IgD-negative memory B cell (primary cell): ENCODE data around the gene HCN2. TPM values are rescaled to one million over a fixed set of nuclear protein-coding genes. Genes with fewer than 3 reads are reported as not detected.
"Not testable (repeated sequence)": the region's sequence is repeated elsewhere in the genome, so short reads cannot be mapped to it uniquely, and the experiment has no call there.

ENCODE experiments used
- H3K27ac Mint-ChIP-seq, 3 donors: one replicate each; pipeline ENCODE4 v1.8.0; 2020 to 2022; ENCODE audit warnings: mild to moderate bottlenecking in 3 of 3, mixed read lengths in 3 of 3, moderate library complexity in 1 of 3
- H3K27me3 Mint-ChIP-seq: one replicate; pipeline ENCODE4 v1.8.0; 2021; ENCODE audit warnings: mixed read lengths
- H3K36me3 Mint-ChIP-seq: one replicate; pipeline ENCODE4 v1.8.0; 2020; ENCODE audit warnings: mild to moderate bottlenecking, mixed read lengths
- H3K4me1 Mint-ChIP-seq, 3 donors: one replicate each; pipeline ENCODE4 v1.8.0; 2020 to 2022; ENCODE audit warnings: mixed read lengths in 3 of 3, mild to moderate bottlenecking in 1 of 3
- H3K4me3 Mint-ChIP-seq, 4 donors: one replicate each; pipeline ENCODE4 v1.8.0; 2020 to 2022; ENCODE audit warnings: mild to moderate bottlenecking in 4 of 4, mixed read lengths in 4 of 4, moderate library complexity in 3 of 4
- H3K9me3 Mint-ChIP-seq, 3 donors: one replicate each; pipeline ENCODE4 v1.8.0; 2020 to 2021; ENCODE audit warnings: mixed read lengths in 3 of 3, mild to moderate bottlenecking in 1 of 3
- polyA plus RNA-seq: library from polyadenylated mRNA; unstranded; fragments of 300-500 nt; fragmentation: Illumina TruSeq; gene quantifications from one replicate; pipeline ENCODE4 v1.2.3, GENCODE V29; 2021

The HCN2 gene
- polyA plus RNA-seq, 1 donor from 2014 or later, result not detected

DNA sequence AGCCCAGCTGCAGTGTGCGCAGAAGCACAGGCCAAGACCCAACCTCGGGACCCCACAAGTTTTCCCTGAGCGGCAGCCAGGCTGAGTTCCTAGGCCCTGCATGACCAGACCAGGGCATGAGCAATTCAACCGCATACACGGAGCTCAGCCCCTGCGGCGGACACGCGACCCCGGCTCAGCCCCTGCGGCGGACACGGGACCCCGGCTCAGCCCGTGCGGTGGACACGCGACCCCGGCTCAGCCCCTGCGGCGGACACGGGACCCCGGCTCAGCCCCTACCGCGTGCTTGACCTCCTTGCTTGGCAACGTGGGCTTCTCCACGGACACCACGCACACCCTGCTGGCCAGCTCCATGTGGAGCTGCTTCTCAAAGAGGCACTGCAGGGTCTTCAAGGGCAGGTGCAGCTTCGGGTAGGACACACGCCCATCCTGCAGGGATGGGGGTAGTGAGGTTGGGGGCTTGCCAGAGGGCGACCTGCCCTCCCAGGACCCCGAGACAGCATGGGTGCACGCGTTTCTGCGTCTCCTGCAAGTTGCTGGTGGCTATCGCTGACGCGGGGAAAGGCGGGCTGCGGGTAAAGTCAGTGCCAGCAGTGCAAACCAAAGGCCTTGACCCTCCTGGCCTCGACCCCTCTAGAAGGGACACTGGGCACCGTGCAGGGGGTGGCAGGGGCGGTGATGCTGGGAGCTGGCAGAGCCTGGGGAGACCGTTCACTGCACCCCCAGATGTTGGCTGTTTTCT lies 33.7 kb downstream of the HCN2 start:
- peaks cover 0 to 2% (median 0%) of the 10 kb centered on the region in 3 donors for H3K4me1 Mint-ChIP-seq
- H3K4me3 Mint-ChIP-seq, result no peak overlapping the region
- H3K9me3 Mint-ChIP-seq, result no peaks in the 10 kb centered on the region
- H3K36me3 Mint-ChIP-seq, result peaks cover 8% of the 10 kb centered on the region
- no peaks in the 10 kb centered on the region for H3K27me3 Mint-ChIP-seq
- H3K27ac Mint-ChIP-seq, result peak overlapping the region in 1 of 3 donors; percentile 70

GRCh38 chr19:623974-624373 lies 34.3 kb downstream of the HCN2 start:
- Mint-ChIP-seq H3K27ac (peak overlapping the region in 1 of 3 donors; percentile 70), H3K36me3 (peaks cover 6% of the 10 kb centered on the region), H3K4me1 (peaks cover 0 to 3% (median 0%) of the 10 kb centered on the region in 3 donors), H3K4me3 (no peak overlapping the region), H3K9me3 (no peaks in the 10 kb centered on the region), H3K27me3 (no peaks in the 10 kb centered on the region)

GRCh38 chr19:624433-625109 lies 34.9 kb downstream of the HCN2 start:
- Mint-ChIP-seq H3K4me1 (peaks cover 0 to 5% (median 0%) of the 10 kb centered on the region in 3 donors), H3K36me3 (peaks cover 5% of the 10 kb centered on the region), H3K27ac (peak overlapping the region in 1 of 3 donors; percentile 70), H3K9me3 (no peaks in the 10 kb centered on the region), H3K4me3 (no peak overlapping the region), H3K27me3 (no peaks in the 10 kb centered on the region)

- H3K9me3 Mint-ChIP-seq, result no peaks in the 10 kb centered on the region
- no peak overlapping the region for H3K4me3 Mint-ChIP-seq
- peaks cover 0 to 5% (median 4%) of the 10 kb centered on the region in 3 donors for H3K4me1 Mint-ChIP-seq
- peak overlapping the region in 2 of 3 donors; percentile 7 to 32 for H3K27ac Mint-ChIP-seq
- H3K27me3 Mint-ChIP-seq, result no peaks in the 10 kb centered on the region
- H3K36me3 Mint-ChIP-seq, result peaks cover 5% of the 10 kb centered on the region
Observed at GRCh38 chr19:625257-625656, 35.6 kb downstream of the HCN2 start.

DNA sequence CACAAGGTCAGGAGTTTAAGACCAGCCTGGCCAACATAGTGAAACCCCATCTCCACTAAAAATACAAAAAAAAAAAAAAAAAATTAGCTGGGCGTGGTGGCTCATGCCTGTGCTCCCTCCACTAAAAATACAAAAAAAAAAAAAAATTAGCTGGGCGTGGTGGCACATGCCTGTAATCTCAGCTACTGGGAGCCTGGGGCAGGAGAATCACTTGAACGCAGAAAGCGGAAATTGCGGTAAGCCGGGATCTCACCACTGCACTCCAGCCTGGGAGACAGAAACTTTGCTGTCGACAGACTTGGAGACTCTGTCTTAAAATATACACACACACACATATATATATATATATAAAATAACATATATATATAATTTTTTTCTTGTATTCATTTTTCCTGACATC lies 36.9 kb downstream of the HCN2 start:
- H3K4me3 Mint-ChIP-seq, result peak overlapping the region in 1 of 4 donors; percentile 50
- not testable (repeated sequence) for H3K9me3 Mint-ChIP-seq, H3K27me3 Mint-ChIP-seq, H3K27ac Mint-ChIP-seq, H3K36me3 Mint-ChIP-seq
- H3K4me1 Mint-ChIP-seq, result peaks cover 0 to 11% (median 7%) of the 10 kb centered on the region in 3 donors

DNA sequence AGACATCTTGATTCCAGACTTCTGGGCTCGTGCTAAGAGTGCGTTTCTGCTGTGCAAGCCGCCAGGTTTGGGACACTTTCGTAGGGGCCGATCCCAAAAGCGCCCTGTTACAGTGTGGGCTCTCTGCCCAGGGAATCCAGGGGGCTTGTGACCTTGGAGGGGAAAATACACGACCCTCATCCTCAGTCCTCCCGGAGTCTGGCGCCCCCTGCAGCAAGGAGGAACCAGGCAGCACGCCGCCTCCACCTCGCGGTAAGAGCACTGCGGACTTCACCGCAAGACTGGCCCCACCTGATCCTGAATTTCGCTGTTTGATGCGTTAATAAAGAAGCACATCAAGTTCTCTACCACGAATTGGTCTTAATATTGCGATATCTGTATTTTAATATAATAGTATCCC lies 38.5 kb downstream of the HCN2 start:
- peak overlapping the region in 1 of 3 donors; percentile 39 for H3K27ac Mint-ChIP-seq
- no peaks in the 10 kb centered on the region for H3K9me3 Mint-ChIP-seq
- peaks cover 5% of the 10 kb centered on the region for H3K36me3 Mint-ChIP-seq
- no peaks in the 10 kb centered on the region for H3K27me3 Mint-ChIP-seq
- H3K4me1 Mint-ChIP-seq, result peaks cover 0 to 14% (median 12%) of the 10 kb centered on the region in 3 donors
- H3K4me3 Mint-ChIP-seq, result peak overlapping the region in 2 of 4 donors; percentile 16 to 68

GRCh38 chr19:629515-629914 lies 39.8 kb downstream of the HCN2 start:
- peaks cover 9 to 20% (median 14%) of the 10 kb centered on the region in 3 donors for H3K4me1 Mint-ChIP-seq
- not testable (repeated sequence) for H3K27ac Mint-ChIP-seq, H3K36me3 Mint-ChIP-seq

GRCh38 chr19:629961-630714 lies 40.5 kb downstream of the HCN2 start:
- peaks cover 5% of the 10 kb centered on the region for H3K36me3 Mint-ChIP-seq
- peak overlapping the region in 2 of 3 donors; percentile 53 to 80 for H3K27ac Mint-ChIP-seq
- H3K4me3 Mint-ChIP-seq, result peak overlapping the region in 2 of 4 donors; percentile 39 to 68
- H3K9me3 Mint-ChIP-seq, result no peaks in the 10 kb centered on the region
- no peaks in the 10 kb centered on the region for H3K27me3 Mint-ChIP-seq
- H3K4me1 Mint-ChIP-seq, result peaks cover 9 to 20% (median 14%) of the 10 kb centered on the region in 3 donors

More at GRCh38 chr19:629515-629914, 39.8 kb downstream of the HCN2 start:
- H3K4me3 Mint-ChIP-seq, result peak overlapping the region in 1 of 4 donors; percentile 68
- H3K27me3 Mint-ChIP-seq, H3K9me3 Mint-ChIP-seq: not testable (repeated sequence)

DNA sequence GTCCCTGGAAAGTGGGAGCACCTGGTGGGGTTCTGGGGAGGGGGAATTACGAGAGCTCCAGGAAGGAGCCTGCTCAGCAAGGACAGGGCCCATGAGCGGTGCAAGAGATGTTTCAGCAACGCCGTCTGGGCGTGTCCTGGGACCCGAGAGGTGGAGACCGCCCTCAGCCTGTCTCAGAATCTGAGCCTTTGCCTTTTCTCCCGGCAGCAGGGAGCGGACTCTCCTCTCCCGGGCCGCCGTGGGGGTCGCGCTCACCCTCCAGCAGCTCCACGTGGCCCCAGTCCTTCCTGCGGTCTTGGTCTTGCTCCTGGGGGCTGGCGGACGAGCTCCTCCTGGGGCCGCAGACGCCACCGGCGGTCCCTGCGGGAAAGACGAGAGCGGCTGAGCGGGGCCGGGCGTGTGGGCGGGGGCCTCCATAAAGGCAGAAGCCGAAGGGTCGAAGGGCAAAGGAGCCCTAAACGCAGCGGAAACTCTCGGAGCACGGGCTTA lies 42.9 kb downstream of the HCN2 start:
- H3K4me3 Mint-ChIP-seq, result peak overlapping the region; percentile 91 to 98 (median 93)
- H3K4me1 Mint-ChIP-seq, result peaks cover 19 to 23% (median 23%) of the 10 kb centered on the region in 3 donors
- H3K9me3 Mint-ChIP-seq, result peaks cover 0 to 2% (median 0%) of the 10 kb centered on the region in 3 donors
- peaks cover 4% of the 10 kb centered on the region for H3K36me3 Mint-ChIP-seq
- H3K27ac Mint-ChIP-seq, result peak overlapping the region; percentile 94 to 99 (median 97)
- H3K27me3 Mint-ChIP-seq, result no peaks in the 10 kb centered on the region

DNA sequence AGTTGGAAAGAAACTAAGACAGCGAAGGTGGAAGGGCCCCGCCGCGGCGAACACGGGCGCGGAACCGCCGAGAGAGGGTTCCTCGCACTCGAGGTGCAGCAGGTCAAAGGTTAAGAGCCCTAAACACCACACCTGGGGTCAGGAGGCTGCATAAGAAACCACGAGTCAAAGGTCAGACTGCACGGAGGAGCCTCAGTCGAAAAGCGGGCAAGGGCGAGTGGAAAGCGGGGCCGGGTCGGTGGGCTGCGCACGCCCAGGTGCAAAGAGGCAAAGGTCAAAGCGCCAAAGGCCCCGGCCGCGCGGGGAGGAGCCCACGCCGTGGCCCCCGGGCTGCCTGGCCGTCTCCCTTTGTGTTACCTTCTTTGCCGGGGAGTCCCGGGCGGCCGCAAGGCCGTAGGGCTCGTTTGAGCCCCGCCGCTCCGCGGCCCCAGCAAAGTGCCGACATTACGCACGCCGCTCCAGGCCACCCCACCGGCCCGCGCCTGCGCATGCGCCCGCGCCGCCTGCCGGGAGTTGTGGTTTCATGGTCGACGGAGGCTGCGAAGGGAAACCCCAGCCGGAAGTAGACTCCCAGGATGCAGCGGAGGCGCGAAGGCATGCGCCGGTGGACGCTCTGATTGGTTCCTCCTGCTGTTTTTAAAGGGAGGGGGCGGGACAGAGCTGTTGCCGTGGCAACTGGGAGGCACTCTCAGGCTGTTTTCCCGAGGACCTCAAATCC lies 43.5 kb downstream of the HCN2 start, which contains the start of gene POLRMT:
TSS of gene POLRMT (minus strand) at position 470 of the 718 bp plus-strand sequence. CDS start at position 445, 25 bp downstream.
- H3K4me3 Mint-ChIP-seq, result peak within 1 kb of the TSS; percentile 91 to 98 (median 93)
- no peaks in the 10 kb centered on the region for H3K27me3 Mint-ChIP-seq
- H3K27ac Mint-ChIP-seq, result peak within 1 kb of the TSS; percentile 94 to 99 (median 97)
- peaks cover 19 to 26% (median 26%) of the 10 kb centered on the region in 3 donors for H3K4me1 Mint-ChIP-seq
- peaks cover 0 to 2% (median 0%) of the 10 kb centered on the region in 3 donors for H3K9me3 Mint-ChIP-seq
- H3K36me3 Mint-ChIP-seq, result peaks cover 3% of the 10 kb centered on the region

- Mint-ChIP-seq H3K4me1 (peaks cover 19 to 27% (median 24%) of the 10 kb centered on the region in 3 donors), H3K4me3 (peak overlapping the region; percentile 91 to 98 (median 93)), H3K36me3 (no peaks in the 10 kb centered on the region), H3K27ac (peak overlapping the region; percentile 92 to 99 (median 94)), H3K27me3 (no peaks in the 10 kb centered on the region), H3K9me3 (peaks cover 0 to 2% (median 0%) of the 10 kb centered on the region in 3 donors)
Observed at GRCh38 chr19:633786-634639, 44.3 kb downstream of the HCN2 start.

GRCh38 chr19:634975-635652 lies 45.4 kb downstream of the HCN2 start:
- no peak overlapping the region for H3K4me3 Mint-ChIP-seq
- H3K9me3 Mint-ChIP-seq, result peaks cover 0 to 2% (median 0%) of the 10 kb centered on the region in 3 donors
- peak overlapping the region in 2 of 3 donors; percentile 47 to 65 for H3K27ac Mint-ChIP-seq
- peaks cover 23 to 29% (median 27%) of the 10 kb centered on the region in 3 donors for H3K4me1 Mint-ChIP-seq
- H3K27me3 Mint-ChIP-seq, result no peaks in the 10 kb centered on the region
- no peaks in the 10 kb centered on the region for H3K36me3 Mint-ChIP-seq

DNA sequence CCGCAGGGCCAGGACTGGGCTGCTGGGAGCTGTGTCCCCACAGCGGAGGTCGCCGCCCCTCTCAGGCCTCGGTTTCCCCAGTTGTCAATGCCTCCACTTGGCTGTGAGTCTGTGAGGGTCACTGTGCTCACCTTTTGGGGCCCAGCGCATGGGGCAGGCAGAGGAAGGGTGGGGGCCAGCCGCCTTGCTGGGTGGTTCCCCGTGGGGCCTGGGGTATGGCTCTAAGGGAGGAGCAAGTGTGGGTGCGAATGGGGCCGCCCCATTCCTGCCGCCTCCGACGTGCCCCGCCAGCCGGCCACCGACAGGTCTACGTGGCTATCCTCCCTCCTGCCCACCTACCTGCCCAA lies 49.2 kb downstream of the HCN2 start:
- H3K4me3 Mint-ChIP-seq, result peak overlapping the region in 2 of 4 donors; percentile 82 to 84
- peak overlapping the region; percentile 88 to 93 (median 90) for H3K27ac Mint-ChIP-seq
- peaks cover 17 to 22% (median 18%) of the 10 kb centered on the region in 3 donors for H3K4me1 Mint-ChIP-seq
- no peaks in the 10 kb centered on the region for H3K27me3 Mint-ChIP-seq
- H3K36me3 Mint-ChIP-seq, result no peaks in the 10 kb centered on the region
- peaks cover 0 to 2% (median 0%) of the 10 kb centered on the region in 3 donors for H3K9me3 Mint-ChIP-seq
